Neuronal stem cell (in vitro differentiated cells): ENCODE results near the gene UBA52.
A peak's percentile ranks its signal among the peaks of the same experiment; 100 is the strongest.
"Not testable (repeated sequence)": the region's sequence is repeated elsewhere in the genome, so short reads cannot be mapped to it uniquely, and the experiment has no call there.

Source experiments
- DNase-seq: peaks from one replicate; pipeline ENCODE4 v3.0.0-alpha.2; 2013; ENCODE audit warnings: low spot score
- H2AFZ ChIP-seq: one replicate; pipeline ENCODE4 v1.6.1; 2013; ENCODE audit warnings: mild to moderate bottlenecking, low read length, inconsistent platforms
- H2AK5ac ChIP-seq: 2 replicates; pipeline ENCODE4 v1.6.1; 2013; ENCODE audit warnings: low read depth, mild to moderate bottlenecking, inconsistent platforms, low read length, moderate library complexity, mixed read lengths
- H2BK120ac ChIP-seq: 2 replicates; pipeline ENCODE4 v1.6.1; 2013; ENCODE audit warnings: low read depth, mild to moderate bottlenecking, inconsistent platforms, low read length, moderate library complexity, mixed read lengths
- H2BK12ac ChIP-seq: one replicate; pipeline ENCODE4 v1.6.1; 2013; ENCODE audit warnings: low read length, inconsistent platforms
- H2BK15ac ChIP-seq: 2 replicates; pipeline ENCODE4 v1.6.1; 2013; ENCODE audit warnings: mild to moderate bottlenecking, low read length, inconsistent platforms, mixed read lengths
- H2BK5ac ChIP-seq: one replicate; pipeline ENCODE4 v1.6.1; 2013; ENCODE audit warnings: inconsistent platforms, mild to moderate bottlenecking, low read length, moderate library complexity
- H3K14ac ChIP-seq: one replicate; pipeline ENCODE4 v1.6.1; 2013; ENCODE audit warnings: low read length, inconsistent platforms
- H3K18ac ChIP-seq: 2 replicates; pipeline ENCODE4 v1.6.1; 2013; ENCODE audit warnings: low read length, inconsistent platforms
- H3K23ac ChIP-seq: 2 replicates; pipeline ENCODE4 v1.6.1; 2013; ENCODE audit warnings: low read depth, mild to moderate bottlenecking, mixed read lengths, low read length, inconsistent platforms; ENCODE audit not compliant: poor library complexity
- H3K27ac ChIP-seq: replicated peaks from 3 replicates; pipeline ENCODE4 v1.5.1; 2013; ENCODE audit warnings: low read length, inconsistent platforms
- H3K27me3 ChIP-seq, 3 experiments: 2 replicates each; pipeline ENCODE4 v1.6.1; 2013; ENCODE audit warnings: low read length in 3 of 3, mild to moderate bottlenecking in 2 of 3, inconsistent platforms in 1 of 3, low read depth in 1 of 3, mixed read lengths in 1 of 3, moderate library complexity in 1 of 3; ENCODE audit not compliant: control insufficient read depth in 3 of 3, insufficient read depth in 3 of 3
- H3K36me3 ChIP-seq, 2 donors: replicated peaks in 1 of 2; 2 replicates each; pipeline ENCODE4 v1.6.1; 2013; ENCODE audit warnings: low read length in 2 of 2; ENCODE audit not compliant: control insufficient read depth in 2 of 2, insufficient read depth in 2 of 2
- H3K4ac ChIP-seq: 2 replicates; pipeline ENCODE4 v1.6.1; 2013; ENCODE audit warnings: inconsistent platforms, mild to moderate bottlenecking, low read length, moderate library complexity
- H3K4me1 ChIP-seq, 2 donors: 1 replicate in 1 of 2; 2 replicates in 1 of 2; pipeline ENCODE4 v1.6.1; 2013; ENCODE audit warnings: low read length in 2 of 2, low read depth in 1 of 2; ENCODE audit not compliant: control insufficient read depth in 2 of 2, insufficient read depth in 1 of 2
- H3K4me2 ChIP-seq: one replicate; pipeline ENCODE4 v1.6.1; 2013; ENCODE audit warnings: mild to moderate bottlenecking, low read length, inconsistent platforms; ENCODE audit not compliant: insufficient read depth, poor library complexity, severe bottlenecking
- H3K4me3 ChIP-seq, 2 donors: 2 replicates each; pipeline ENCODE4 v1.5.1; 2013; ENCODE audit warnings: low read length in 2 of 2, mild to moderate bottlenecking in 2 of 2, inconsistent platforms in 1 of 2, moderate library complexity in 1 of 2
- H3K79me1 ChIP-seq: one replicate; pipeline ENCODE4 v1.6.1; 2013; ENCODE audit warnings: low read depth, mild to moderate bottlenecking, inconsistent platforms, low read length, moderate library complexity
- H3K9ac ChIP-seq: one replicate; pipeline ENCODE4 v1.6.1; 2013; ENCODE audit warnings: mild to moderate bottlenecking, low read depth, low read length, inconsistent platforms; ENCODE audit not compliant: poor library complexity
- H3K9me3 ChIP-seq, 2 donors: replicated peaks in 1 of 2; 2 replicates each; pipeline versions ENCODE3 to v1.6.1; 2013; ENCODE audit warnings: low read length in 2 of 2, mild to moderate bottlenecking in 2 of 2, inconsistent platforms in 1 of 2, low read depth in 1 of 2, mixed read lengths in 1 of 2, moderate library complexity in 1 of 2; ENCODE audit not compliant: control insufficient read depth in 2 of 2, insufficient read depth in 1 of 2
- H4K8ac ChIP-seq: one replicate; pipeline ENCODE4 v1.6.1; 2013; ENCODE audit warnings: low read depth, mild to moderate bottlenecking, inconsistent platforms, low read length, moderate library complexity
- H4K91ac ChIP-seq: one replicate; pipeline ENCODE4 v1.6.1; 2013; ENCODE audit warnings: low read length, low read depth, mild to moderate bottlenecking, inconsistent platforms; ENCODE audit not compliant: poor library complexity
- WGBS, 2 donors: extraction: QIAGEN DNeasy Blood & Tissue Kit; methylation state at CpG; one replicate each; pipeline ENCODE4 v1.1.7; 2013; ENCODE audit warnings: missing lambda C conversion rate in 2 of 2, mixed read lengths in 1 of 2; ENCODE audit not compliant: insufficient read length in 2 of 2, insufficient replicate concordance in 1 of 2; ENCODE audit errors: extremely low coverage in 2 of 2; 5-methylcytosine and 5-hydroxymethylcytosine counted together

The UBA52 gene

DNA sequence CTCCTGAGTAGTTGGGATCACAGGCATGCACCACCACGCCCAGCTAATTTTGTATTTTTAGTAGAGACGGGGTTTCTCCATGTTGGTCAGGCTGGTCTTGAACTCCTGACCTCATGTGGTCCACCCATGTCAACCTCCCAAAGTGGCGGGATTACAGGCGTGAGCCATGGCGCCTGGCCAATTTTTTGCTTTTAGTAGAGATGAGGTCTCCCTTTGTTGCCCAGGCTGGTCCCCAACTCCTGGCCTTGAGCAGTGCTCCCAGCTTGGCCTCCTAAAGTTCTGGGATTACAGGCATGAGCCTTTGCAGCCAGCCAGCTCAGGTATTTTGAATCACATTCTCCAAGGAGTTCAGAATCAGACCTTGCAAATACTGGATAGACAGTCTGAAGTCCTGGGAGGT is 21.1 kb downstream of the UBA52 start:
- H2AFZ ChIP-seq, H3K23ac ChIP-seq, H3K4me3 ChIP-seq, H2BK15ac ChIP-seq, H3K9me3 ChIP-seq, H3K79me1 ChIP-seq, H3K18ac ChIP-seq, H2BK5ac ChIP-seq, DNase-seq, H4K91ac ChIP-seq, H4K8ac ChIP-seq, H2BK120ac ChIP-seq, H2BK12ac ChIP-seq, H3K27ac ChIP-seq, H3K9ac ChIP-seq, H3K4me2 ChIP-seq, H2AK5ac ChIP-seq, H3K27me3 ChIP-seq, H3K14ac ChIP-seq, H3K4ac ChIP-seq: not testable (repeated sequence)
- no CpG with 5 or more reads among the region's 5 CpGs for WGBS, 2 donors
- peaks cover 3 to 13% of the 10 kb centered on the region in 2 donors for H3K36me3 ChIP-seq
- H3K4me1 ChIP-seq, result peaks cover 16% of the 10 kb centered on the region in 2 donors

DNA sequence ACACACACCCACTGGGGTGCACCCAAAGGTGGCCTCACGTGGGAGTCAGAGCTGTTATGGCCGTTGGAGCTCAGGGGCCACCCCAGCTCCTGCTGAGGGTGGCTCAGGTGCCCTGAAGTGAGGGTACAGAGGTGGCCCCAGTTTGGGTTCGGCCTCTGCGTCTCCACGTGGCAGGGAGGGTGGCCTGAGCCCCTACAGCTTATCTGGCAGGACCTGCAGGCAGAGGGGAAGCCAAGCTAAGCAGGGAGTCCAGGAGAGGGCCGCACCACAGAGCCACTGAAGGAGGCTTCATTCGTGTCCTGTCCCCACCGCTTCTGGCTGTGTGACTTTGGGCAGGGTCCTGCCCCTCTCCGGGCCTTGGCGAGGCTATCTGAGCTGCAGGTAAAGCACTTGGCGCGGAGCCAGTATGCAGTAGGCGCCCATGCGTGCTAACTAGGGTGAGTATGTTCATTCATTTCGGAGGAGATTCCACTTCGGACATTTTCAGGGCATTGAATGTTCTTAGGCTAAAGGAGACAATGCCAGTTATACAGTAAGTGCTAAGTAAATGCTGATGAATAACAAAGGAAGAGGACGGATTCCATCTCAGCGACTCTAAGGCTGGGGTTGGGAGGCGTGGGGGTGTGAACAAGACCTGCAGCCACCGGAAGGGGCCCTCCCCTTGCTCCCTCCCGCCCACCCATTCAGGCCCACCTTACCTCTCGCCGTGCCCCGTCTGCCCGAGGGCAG is 21.9 kb downstream of the UBA52 start:
- peak overlapping the region; percentile 93 for H3K9ac ChIP-seq
- peak overlapping the region; percentile 89 for H2AK5ac ChIP-seq
- peak overlapping the region; percentile 90 for H2AFZ ChIP-seq
- peak overlapping the region; percentile 94 for H3K4me2 ChIP-seq
- H3K4ac ChIP-seq, result peak overlapping the region; percentile 68
- H2BK12ac ChIP-seq, result peak overlapping the region; percentile 50
- H3K23ac ChIP-seq, result peak overlapping the region; percentile 92
- WGBS, 2 donors, result no CpG with 5 or more reads among the region's 25 CpGs
- peaks cover 3 to 13% of the 10 kb centered on the region in 2 donors for H3K36me3 ChIP-seq
- H3K27ac ChIP-seq, result no peak overlapping the region
- H4K8ac ChIP-seq, result no peak overlapping the region
- H3K4me1 ChIP-seq, result peaks cover 16 to 17% of the 10 kb centered on the region in 2 donors
- H3K27me3 ChIP-seq, result peaks cover 0 to 10% (median 0%) of the 10 kb centered on the region in 3 experiments
- DNase-seq, result no peak
- no peak overlapping the region for H2BK120ac ChIP-seq
- no peaks in the 10 kb centered on the region for H3K9me3 ChIP-seq
- peak overlapping the region; percentile 95 for H3K18ac ChIP-seq
- no peak overlapping the region for H2BK5ac ChIP-seq
- H4K91ac ChIP-seq, result no peak overlapping the region
- no peak overlapping the region for H3K14ac ChIP-seq
- peak overlapping the region; percentile 58 for H2BK15ac ChIP-seq
- H3K79me1 ChIP-seq, result peaks cover 4% of the 10 kb centered on the region
- peak overlapping the region in 1 of 2 donors; percentile 72 for H3K4me3 ChIP-seq

DNA sequence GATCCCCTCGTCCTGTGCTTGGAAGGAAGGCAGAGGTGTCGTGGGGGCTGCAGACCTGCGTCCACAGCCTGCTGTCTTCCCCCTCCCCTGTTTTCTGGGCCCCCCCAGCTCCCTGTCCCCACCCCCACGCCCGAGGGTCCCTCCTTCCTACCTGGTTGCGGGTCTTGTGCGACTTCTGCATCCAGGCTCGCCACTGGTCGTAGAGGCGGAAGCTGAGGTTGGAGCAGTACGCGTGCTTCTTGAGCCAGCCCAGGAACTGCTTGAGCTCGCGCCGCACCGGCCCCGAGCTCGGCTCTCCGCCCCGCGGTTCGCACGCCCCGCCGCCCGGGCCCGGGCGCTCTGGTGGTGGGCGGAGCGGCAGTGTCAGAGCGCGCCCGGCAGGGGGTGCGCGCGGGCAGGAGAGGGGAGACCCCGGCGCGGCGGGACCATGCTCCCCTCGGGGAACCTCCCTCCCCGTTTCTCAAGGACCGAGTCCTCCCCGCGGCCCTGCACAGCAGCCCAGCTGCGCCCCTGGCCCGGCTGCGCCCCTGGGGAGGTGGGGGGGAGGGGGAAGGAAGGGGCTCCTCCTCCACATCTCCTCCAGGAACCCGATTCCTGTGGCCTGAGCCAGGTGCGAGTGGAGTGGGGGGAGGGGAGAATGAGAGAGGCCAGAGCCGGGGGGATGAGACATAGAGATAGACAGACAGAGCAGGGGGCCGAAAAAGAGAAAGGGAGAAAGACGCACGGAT is 22.6 kb downstream of the UBA52 start:
- peak; percentile 82 for DNase-seq
- no peak overlapping the region for H4K8ac ChIP-seq
- H3K27me3 ChIP-seq, result peaks cover 0 to 11% (median 0%) of the 10 kb centered on the region in 3 experiments
- peak overlapping the region; percentile 89 for H3K23ac ChIP-seq
- no peak overlapping the region for H3K27ac ChIP-seq
- peak overlapping the region; percentile 21 to 72 for H3K4me3 ChIP-seq
- peak overlapping the region; percentile 90 for H2AFZ ChIP-seq
- H2AK5ac ChIP-seq, result peak overlapping the region; percentile 88
- peaks cover 2% of the 10 kb centered on the region for H3K79me1 ChIP-seq
- H3K4me1 ChIP-seq, result peaks cover 16 to 18% of the 10 kb centered on the region in 2 donors
- no peak overlapping the region for H4K91ac ChIP-seq
- peak overlapping the region; percentile 58 for H2BK15ac ChIP-seq
- H3K18ac ChIP-seq, result peak overlapping the region; percentile 95
- peaks cover 3 to 13% of the 10 kb centered on the region in 2 donors for H3K36me3 ChIP-seq
- H2BK120ac ChIP-seq, result peak overlapping the region; percentile 6
- no peaks in the 10 kb centered on the region for H3K9me3 ChIP-seq
- H3K4me2 ChIP-seq, result peak overlapping the region; percentile 94
- H2BK5ac ChIP-seq, result peak overlapping the region; percentile 9
- peak overlapping the region; percentile 99 for H2BK12ac ChIP-seq
- H3K14ac ChIP-seq, result peak overlapping the region; percentile 38
- H3K4ac ChIP-seq, result peak overlapping the region; percentile 66
- peak overlapping the region; percentile 93 for H3K9ac ChIP-seq
- no CpG with 5 or more reads among the region's 54 CpGs for WGBS, 2 donors

DNA sequence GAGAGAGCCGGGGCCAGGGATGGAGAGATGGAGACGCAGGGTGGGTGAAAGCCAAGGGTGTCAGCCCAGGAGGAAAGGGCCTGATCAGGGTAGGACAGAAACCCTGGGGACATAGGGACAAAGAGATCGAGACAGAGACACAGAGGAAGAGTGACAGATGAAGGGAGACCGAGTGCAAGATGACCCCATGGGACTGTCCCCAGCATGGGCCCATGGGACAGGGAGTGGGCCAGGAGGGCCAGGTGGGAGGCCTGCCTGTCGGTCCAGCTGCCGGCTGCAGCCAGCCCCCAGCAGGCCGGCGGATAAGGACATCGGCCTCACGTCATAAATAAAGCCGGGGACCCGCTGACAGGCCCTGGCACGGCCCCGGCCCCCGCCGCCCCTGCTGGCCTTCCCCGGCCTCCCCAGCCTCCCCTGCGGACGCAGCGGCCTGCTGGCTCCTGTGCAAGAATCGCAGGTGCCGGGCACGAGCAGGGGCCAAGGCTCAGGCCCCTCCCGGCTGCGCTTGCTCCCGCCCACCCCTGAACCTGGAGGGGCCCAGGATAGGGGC is 23.2 kb downstream of the UBA52 start:
- H3K27me3 ChIP-seq, result peaks cover 0 to 16% (median 0%) of the 10 kb centered on the region in 3 experiments
- peak overlapping the region; percentile 6 for H2BK120ac ChIP-seq
- peak overlapping the region; percentile 89 for H3K23ac ChIP-seq
- peak overlapping the region; percentile 99 for H2BK12ac ChIP-seq
- no peak overlapping the region for H3K14ac ChIP-seq
- no peak overlapping the region for H4K91ac ChIP-seq
- H3K36me3 ChIP-seq, result peaks cover 3 to 13% of the 10 kb centered on the region in 2 donors
- H4K8ac ChIP-seq, result no peak overlapping the region
- peaks cover 10 to 18% of the 10 kb centered on the region in 2 donors for H3K4me1 ChIP-seq
- peak overlapping the region; percentile 94 for H3K18ac ChIP-seq
- H3K79me1 ChIP-seq, result peaks cover 2% of the 10 kb centered on the region
- peak overlapping the region; percentile 9 for H2BK5ac ChIP-seq
- no peak overlapping the region for H3K4ac ChIP-seq
- H3K9ac ChIP-seq, result peak overlapping the region; percentile 60
- peak overlapping the region; percentile 88 for H2AK5ac ChIP-seq
- no CpG with 5 or more reads among the region's 26 CpGs for WGBS, 2 donors
- H2BK15ac ChIP-seq, result no peak overlapping the region
- H3K4me2 ChIP-seq, result peak overlapping the region; percentile 94
- H3K4me3 ChIP-seq, result peak overlapping the region; percentile 0 to 21
- no peak overlapping the region for H3K27ac ChIP-seq
- DNase-seq, result no peak
- H3K9me3 ChIP-seq, result no peaks in the 10 kb centered on the region
- peak overlapping the region; percentile 90 for H2AFZ ChIP-seq
